ENCODE results near the gene ACSL5. TPM values are rescaled to one million over a fixed set of nuclear protein-coding genes. Genes with fewer than 3 reads are reported as not detected.

ACSL5 gene
- total and polyA plus RNA-seq, 2 donors (not counting 1 experiment from before 2014, with no cell fraction given): 31.5 to 36.2 TPM

- Histone ChIP-seq H4K20me1 (ENCODE audit: control insufficient read depth, insufficient read depth, low read length, poor library complexity, severe bottlenecking) (peaks cover 13% of the 10 kb centered on the region), H3K9me3 (ENCODE audit: control extremely low read depth in 1 of 3, control insufficient read depth in 2 of 3, insufficient read depth in 1 of 3, low read length in 2 of 3) (no peaks in the 10 kb centered on the region), H3K36me3 (replicated peaks in 1 of 2; ENCODE audit: control extremely low read depth in 1 of 2, control insufficient read depth in 1 of 2, extremely low read depth in 1 of 2, insufficient read depth in 2 of 2, low read length in 1 of 2) (peaks cover 0 to 4% of the 10 kb centered on the region in 2 experiments), H2AFZ (ENCODE audit: insufficient read depth, low read depth, low read length, poor library complexity, severe bottlenecking) (no peak overlapping the region), H3K9ac (ENCODE audit: low read length) (no peak overlapping the region), H3K79me2 (ENCODE audit: control insufficient read depth, insufficient read depth, low read length) (peaks cover 69% of the 10 kb centered on the region), H3K4me2 (replicated peaks; ENCODE audit: low read depth, low read length, poor library complexity, severe bottlenecking) (no peak overlapping the region), H3K4me3 (ENCODE audit: control extremely low read depth in 1 of 5, extremely low read depth in 1 of 5, insufficient read depth in 1 of 5, low read depth in 2 of 5, low read length in 4 of 5) (no peak overlapping the region), H3K27me3 (replicated peaks in 1 of 4; ENCODE audit: control extremely low read depth in 1 of 4, control insufficient read depth in 3 of 4, insufficient read depth in 4 of 4, low read length in 3 of 4) (no peaks in the 10 kb centered on the region), H3K4me1 (ENCODE audit: control insufficient read depth in 2 of 2, insufficient read depth in 2 of 2, low read length in 2 of 2) (no peaks in the 10 kb centered on the region), H3K27ac (ENCODE audit: low read length in 2 of 2) (no peak overlapping the region)
- ChIA-PET POLR2A (no interaction called here), CTCF (interaction anchor here (0.6 kb wide), 1 partner anchor 26 kb away, joined by 3 read pairs; no protein-coding TSS in a partner anchor)
- intact Hi-C loops (cut with micrococcal nuclease): no loop called here
- no peaks in the 10 kb centered on the region for H3K27me3 Mint-ChIP-seq
- TF ChIP-seq EZH2 (IDR thresholded peaks at IDR 0.05; ENCODE audit: borderline replicate concordance, insufficient read depth, low read depth, low read length, poor library complexity, severe bottlenecking): no peak
- no peak for TF ChIP-seq CTCF (IDR thresholded peaks at IDR 0.05)
- WGBS (ENCODE audit: insufficient coverage): 90% methylated on average over 1 of the region's 3 CpGs
- H3K9me3 Mint-ChIP-seq (ENCODE audit: insufficient read depth): no peaks in the 10 kb centered on the region
- DNase-seq: no peak
- H3K27ac Mint-ChIP-seq: no peak overlapping the region
- H3K4me3 Mint-ChIP-seq: no peak overlapping the region
- no peak for ATAC-seq (ENCODE audit: low read depth)
- peaks cover 13% of the 10 kb centered on the region for H3K4me1 Mint-ChIP-seq
These were observed 81.2 kb downstream of the ACSL5 start for GRCh38 chr10:112454910-112455779.

DNA sequence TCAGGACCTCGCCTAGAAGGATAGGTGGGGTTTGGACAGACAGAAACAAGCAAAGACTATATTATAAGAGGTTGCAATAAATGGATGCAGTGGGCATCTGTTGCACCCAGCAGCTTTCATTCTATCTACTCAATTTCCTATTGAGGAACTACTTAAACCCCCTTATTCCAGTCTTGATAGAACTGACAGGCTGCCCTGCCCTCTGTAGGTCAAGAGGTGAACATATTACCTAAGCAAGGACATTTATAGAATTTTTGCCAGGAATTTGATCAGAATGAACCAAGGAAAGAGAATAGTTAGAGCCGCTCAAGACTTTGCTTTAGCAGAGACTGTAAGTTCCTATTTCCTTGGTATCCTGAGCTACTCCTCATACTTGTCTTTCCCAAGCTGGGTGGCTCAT is 82.6 kb downstream of the ACSL5 start:
- ChIA-PET POLR2A (no interaction called here), CTCF (interaction anchor here (0.7 to 1.2 kb wide), 4 partner anchors 8 to 22 kb away, joined by 3 to 4 read pairs (median 3); no protein-coding TSS in a partner anchor)
- Mint-ChIP-seq H3K9me3 (ENCODE audit: insufficient read depth) (no peaks in the 10 kb centered on the region), H3K4me3 (no peak overlapping the region), H3K27ac (no peak overlapping the region), H3K27me3 (no peaks in the 10 kb centered on the region), H3K4me1 (peaks cover 10% of the 10 kb centered on the region)
- H3K4me2 ChIP-seq (replicated peaks; ENCODE audit: low read depth, low read length, poor library complexity, severe bottlenecking): no peak overlapping the region
- no peak overlapping the region for H3K4me3 ChIP-seq (ENCODE audit: control extremely low read depth in 1 of 5, extremely low read depth in 1 of 5, insufficient read depth in 1 of 5, low read depth in 2 of 5, low read length in 4 of 5)
- H3K27ac ChIP-seq (ENCODE audit: low read length in 2 of 2): no peak overlapping the region
- ATAC-seq (ENCODE audit: low read depth): no peak
- H3K9me3 ChIP-seq (ENCODE audit: control extremely low read depth in 1 of 3, control insufficient read depth in 2 of 3, insufficient read depth in 1 of 3, low read length in 2 of 3): no peaks in the 10 kb centered on the region
- 100% methylated on average over 1 of the region's 2 CpGs for WGBS (ENCODE audit: insufficient coverage)
- no peak for DNase-seq
- no peak overlapping the region for H3K9ac ChIP-seq (ENCODE audit: low read length)
- TF ChIP-seq EZH2 (IDR thresholded peaks at IDR 0.05; ENCODE audit: borderline replicate concordance, insufficient read depth, low read depth, low read length, poor library complexity, severe bottlenecking): no peak
- peak; percentile 31 for TF ChIP-seq CTCF (IDR thresholded peaks at IDR 0.05)
- no peak overlapping the region for H2AFZ ChIP-seq (ENCODE audit: insufficient read depth, low read depth, low read length, poor library complexity, severe bottlenecking)
- H3K79me2 ChIP-seq (ENCODE audit: control insufficient read depth, insufficient read depth, low read length): peaks cover 56% of the 10 kb centered on the region
- H3K27me3 ChIP-seq (replicated peaks in 1 of 4; ENCODE audit: control extremely low read depth in 1 of 4, control insufficient read depth in 3 of 4, insufficient read depth in 4 of 4, low read length in 3 of 4): no peaks in the 10 kb centered on the region
- peaks cover 7% of the 10 kb centered on the region for H4K20me1 ChIP-seq (ENCODE audit: control insufficient read depth, insufficient read depth, low read length, poor library complexity, severe bottlenecking)
- H3K4me1 ChIP-seq (ENCODE audit: control insufficient read depth in 2 of 2, insufficient read depth in 2 of 2, low read length in 2 of 2): no peaks in the 10 kb centered on the region
- intact Hi-C loops (cut with micrococcal nuclease): no loop called here
- H3K36me3 ChIP-seq (replicated peaks in 1 of 2; ENCODE audit: control extremely low read depth in 1 of 2, control insufficient read depth in 1 of 2, extremely low read depth in 1 of 2, insufficient read depth in 2 of 2, low read length in 1 of 2): peaks cover 0 to 12% of the 10 kb centered on the region in 2 experiments

Data from B cell (primary cell).